SK-MEL-5 (cell line): Measurements from ENCODE around the gene HSPA14. TPM values are rescaled to one million over a fixed set of nuclear protein-coding genes. Genes with fewer than 3 reads are reported as not detected.
"Not testable (repeated sequence)": the region's sequence is repeated elsewhere in the genome, so short reads cannot be mapped to it uniquely, and the experiment has no call there.

ENCODE experiments used
- DNase-seq: peaks from one replicate; pipeline ENCODE4 v3.0.0-alpha.2; 2016; ENCODE audit warnings: low read depth, low spot score
- in situ Hi-C: cut with HindIII; loops from 2 replicates; pipeline ENCODE4 v1.10.0; 2016; ENCODE audit warnings: low sequenced_read_pairs, high pct_unique_total_duplicates, low pct_unique_long_range_greater_than_20kb
- total RNA-seq: library from RNA; depleted of rRNA; stranded (reverse); fragments of >200 nt; shearing (Covaris generic); gene quantifications from 2 replicates; pipeline ENCODE4 v1.2.3, GENCODE V29; 2014

HSPA14 gene
- total RNA-seq, 1 experiment from 2014 or later = 28.2 TPM

- DNase-seq = no peak
- in situ Hi-C loops = no loop called here
Observed at GRCh38 chr10:14873090-14873760, 35.1 kb downstream of the HSPA14 start.

DNA sequence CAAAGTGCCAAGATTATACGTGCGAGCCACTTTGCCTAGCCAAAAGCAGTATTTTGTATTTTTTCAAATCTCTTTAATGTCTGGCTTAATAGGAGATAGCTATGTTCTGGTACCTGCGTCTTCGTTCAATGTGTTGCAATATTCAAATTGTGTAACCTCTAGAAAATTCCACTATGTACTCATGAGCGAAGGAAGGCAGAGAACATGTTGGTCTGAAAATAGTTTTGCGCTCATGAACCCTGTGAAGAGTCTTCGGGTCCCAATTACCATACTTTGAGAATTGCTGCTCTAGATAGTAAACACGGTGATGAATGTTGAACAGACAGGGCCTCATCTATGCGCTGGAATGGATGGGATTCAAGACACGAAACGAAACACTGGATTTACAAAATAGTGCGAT is 37.8 kb downstream of the HSPA14 start:
- in situ Hi-C loops = no loop called here
- no peak for DNase-seq

- in situ Hi-C loops = no loop called here
- no peak for DNase-seq
Observed at GRCh38 chr10:14876764-14877163, 38.7 kb downstream of the HSPA14 start.

DNA sequence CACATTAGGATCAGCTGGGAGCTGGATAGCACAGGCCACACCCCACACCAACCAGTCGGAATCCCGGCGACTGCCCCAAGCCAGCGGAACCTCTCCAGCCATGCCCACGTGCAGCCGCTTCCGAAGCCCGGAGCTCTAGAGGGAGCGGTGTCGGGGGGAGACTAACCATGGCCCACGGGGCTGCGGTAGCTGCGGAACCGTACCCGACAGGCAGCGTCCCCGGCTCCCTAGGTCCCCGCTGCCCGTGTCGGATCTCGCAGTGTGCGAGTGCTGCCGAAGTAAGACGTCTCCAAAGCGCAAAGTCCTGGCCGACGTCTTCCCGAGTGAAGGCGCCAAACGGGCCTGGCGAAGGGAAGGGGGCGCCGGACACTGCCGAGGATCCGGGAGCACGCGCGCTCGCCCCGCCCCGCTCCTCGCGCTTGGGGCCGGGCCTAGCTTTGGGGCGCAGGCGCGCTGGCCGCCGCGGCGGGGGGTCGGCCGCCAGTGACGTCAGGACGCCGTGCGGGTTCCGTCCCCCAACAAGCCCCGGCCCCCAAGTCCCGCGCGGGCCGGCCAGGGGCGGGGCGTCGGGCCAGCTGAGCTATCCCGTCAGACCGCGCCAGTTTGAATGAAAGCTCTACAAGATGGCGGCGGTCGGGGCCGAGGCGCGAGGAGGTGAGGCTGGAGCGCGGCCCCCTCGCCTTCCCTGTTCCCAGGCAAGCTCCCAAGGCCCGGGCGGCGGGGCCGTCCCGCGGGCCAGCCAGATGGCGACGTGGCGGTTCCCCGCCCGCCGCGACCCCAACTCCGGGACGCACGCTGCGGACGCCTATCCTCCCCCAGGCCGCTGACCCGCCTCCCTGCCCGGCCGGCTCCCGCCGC is 40.4 kb downstream of the HSPA14 start, which contains the start of gene SUV39H2:
Gene SUV39H2 (plus strand): TSS at position 601 of the 858 bp plus-strand sequence. CDS start 23 bp downstream, at position 624.
- DNase-seq = peak; percentile 86
- in situ Hi-C loops = no loop called here

DNA sequence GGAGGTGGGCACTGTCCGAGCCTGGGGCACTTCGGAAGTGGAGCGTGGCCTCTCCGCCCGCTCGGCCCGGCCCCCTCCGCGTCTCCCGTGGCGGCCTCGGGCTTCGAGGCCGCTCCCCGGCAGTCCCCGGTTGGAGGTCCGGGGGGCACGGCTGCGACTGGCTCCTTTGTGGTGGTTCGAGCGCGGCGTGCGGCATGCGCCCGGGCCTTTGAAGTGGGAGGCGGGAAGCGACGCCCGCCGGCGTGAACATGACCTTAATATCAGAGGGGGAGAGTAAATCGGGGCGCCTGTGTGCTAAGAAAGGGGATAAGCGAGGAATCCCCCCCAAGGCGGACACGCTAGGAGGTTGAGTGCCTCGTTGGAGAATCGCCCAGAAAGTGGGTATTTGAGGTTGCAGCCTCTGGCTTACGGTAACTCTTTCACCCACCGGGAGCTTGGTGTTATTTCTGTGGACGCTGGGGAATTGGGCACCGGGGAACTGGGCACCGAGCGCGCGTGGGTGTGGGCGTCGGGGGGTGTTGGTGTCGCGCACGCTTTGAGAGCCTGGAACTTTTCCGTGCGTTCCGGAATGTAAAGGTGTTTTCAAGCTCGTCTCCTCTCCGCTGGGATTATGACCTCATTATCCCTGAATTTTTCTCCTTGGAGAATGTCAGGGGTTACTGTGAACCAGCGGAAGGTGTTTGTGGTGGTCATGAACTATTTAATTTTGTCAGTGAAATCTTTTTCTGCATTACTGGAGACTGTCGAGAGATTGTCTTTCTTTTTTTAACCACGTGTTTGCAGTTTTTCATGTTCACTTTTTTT is 41.2 kb downstream of the HSPA14 start:
- in situ Hi-C loops = no loop called here
- peak; percentile 2 for DNase-seq

- in situ Hi-C loops = no loop called here
- DNase-seq = no peak
Observed at GRCh38 chr10:14879928-14880193, 41.8 kb downstream of the HSPA14 start.

- DNase-seq = peak; percentile 1
- in situ Hi-C loops = no loop called here
Observed at GRCh38 chr10:14880229-14880628, 42.1 kb downstream of the HSPA14 start.

DNA sequence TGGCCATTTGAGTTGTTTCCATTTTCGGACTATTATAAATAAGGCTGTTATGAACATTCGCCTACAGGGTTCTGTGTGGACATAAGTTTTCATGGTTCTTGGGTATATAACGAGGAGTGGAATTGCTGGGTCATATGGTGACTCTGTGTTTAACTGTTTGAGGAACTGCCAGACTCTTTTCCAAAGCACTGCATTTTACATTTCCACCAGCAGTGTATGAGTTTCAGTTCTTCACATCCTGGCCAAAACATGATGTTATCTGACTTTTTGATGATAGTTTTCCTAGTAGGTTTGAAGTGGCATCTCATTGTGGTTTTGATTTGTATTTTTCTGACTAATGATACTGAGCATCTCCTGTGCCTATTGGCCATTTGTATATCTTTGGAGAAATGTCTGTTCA is 46.0 kb downstream of the HSPA14 start:
- DNase-seq = no peak
- in situ Hi-C loops = no loop called here

- peak; percentile 50 for DNase-seq
- in situ Hi-C loops = no loop called here
Observed at GRCh38 chr10:14889318-14889717, 51.2 kb downstream of the HSPA14 start.

DNA sequence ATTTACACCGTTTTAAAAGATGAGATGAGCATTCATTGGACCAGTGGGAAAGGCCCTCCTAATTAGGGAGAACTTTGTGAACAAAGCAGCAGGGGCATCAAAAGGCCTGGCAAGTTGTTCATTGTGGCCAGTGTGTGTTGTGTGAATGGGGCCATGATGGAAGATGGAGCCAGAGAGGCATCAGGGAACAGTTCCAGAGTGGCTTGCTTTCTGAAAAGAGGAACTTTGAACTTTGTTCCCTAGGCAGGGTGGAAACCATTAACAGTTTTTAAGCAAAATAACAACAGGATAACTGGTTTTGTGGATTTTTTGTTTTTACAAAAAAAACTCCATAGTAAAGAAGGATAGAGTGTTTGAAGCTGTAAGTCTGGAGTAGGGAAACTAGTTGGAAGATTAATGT is 53.0 kb downstream of the HSPA14 start:
- in situ Hi-C loops = no loop called here
- no peak for DNase-seq

GRCh38 chr10:14904316-14904732 is 66.2 kb downstream of the HSPA14 start:
- peak; percentile 52 for DNase-seq
- in situ Hi-C loops = no loop called here

GRCh38 chr10:14904864-14905263 is 66.8 kb downstream of the HSPA14 start:
- DNase-seq = no peak
- in situ Hi-C loops = no loop called here

DNA sequence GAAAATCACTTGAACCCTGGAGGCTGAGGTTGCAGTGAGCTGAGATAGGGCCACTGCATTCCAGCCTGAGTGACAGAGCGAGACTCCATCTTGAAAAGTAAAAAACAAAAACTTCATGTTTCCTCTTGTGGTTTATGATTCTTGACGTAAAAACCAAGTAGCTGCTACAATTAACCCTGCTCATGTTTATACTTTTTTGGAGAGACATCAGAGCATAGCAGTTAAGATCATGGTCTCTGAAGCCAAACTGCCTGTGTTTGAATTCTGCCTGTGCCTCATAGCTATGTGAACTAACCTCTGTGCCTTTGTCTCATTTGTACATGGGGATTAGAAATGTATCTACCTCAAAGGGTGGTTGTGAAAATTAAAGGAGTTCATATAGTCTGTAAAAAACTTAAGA is 67.8 kb downstream of the HSPA14 start:
- in situ Hi-C loops = no loop called here

DNA sequence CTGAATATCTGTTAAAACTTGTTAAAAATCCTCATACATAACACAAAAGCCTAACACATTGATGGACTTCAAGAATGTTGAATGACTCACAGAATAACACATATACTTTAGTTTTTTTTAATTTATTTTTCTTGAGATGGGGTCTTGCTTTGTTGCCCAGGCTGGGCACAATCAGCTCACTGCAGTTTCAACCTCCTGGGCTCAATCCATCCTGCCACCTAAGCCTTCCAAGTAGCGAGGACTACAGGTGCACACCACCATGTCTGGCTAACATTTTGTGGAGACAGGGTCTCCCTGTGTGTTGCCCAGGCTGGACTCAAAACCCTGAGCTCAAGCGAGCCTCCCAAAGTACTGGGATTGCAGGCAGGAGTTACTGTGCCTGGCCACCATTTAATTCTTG is 68.7 kb downstream of the HSPA14 start:
- in situ Hi-C loops = no loop called here
- DNase-seq = no peak

More for the DNA sequence above, 67.8 kb downstream of the HSPA14 start:
- DNase-seq = no peak

- in situ Hi-C loops, DNase-seq: not testable (repeated sequence)
Observed at GRCh38 chr10:14907591-14907990, 69.5 kb downstream of the HSPA14 start.

DNA sequence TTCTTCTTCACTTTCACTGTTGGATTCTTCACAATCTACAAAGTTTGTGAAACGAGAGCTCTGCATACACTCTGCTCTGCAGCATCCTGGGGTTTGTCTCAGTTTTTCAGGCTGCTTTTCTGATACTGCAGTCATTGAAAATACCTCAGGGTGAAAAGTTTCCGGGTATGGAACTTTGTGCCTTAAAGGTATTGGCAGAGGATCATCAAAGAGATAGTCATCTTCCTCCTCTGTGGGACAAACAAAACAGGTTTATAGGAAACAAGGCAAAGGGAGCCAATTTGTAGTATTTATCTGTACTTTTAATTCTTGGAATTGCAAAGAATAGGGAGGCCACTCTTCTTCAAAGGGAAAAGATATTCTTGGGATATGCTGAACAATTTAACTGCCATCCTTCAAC is 71.0 kb downstream of the HSPA14 start:
- no peak for DNase-seq
- in situ Hi-C loops = no loop called here

DNA sequence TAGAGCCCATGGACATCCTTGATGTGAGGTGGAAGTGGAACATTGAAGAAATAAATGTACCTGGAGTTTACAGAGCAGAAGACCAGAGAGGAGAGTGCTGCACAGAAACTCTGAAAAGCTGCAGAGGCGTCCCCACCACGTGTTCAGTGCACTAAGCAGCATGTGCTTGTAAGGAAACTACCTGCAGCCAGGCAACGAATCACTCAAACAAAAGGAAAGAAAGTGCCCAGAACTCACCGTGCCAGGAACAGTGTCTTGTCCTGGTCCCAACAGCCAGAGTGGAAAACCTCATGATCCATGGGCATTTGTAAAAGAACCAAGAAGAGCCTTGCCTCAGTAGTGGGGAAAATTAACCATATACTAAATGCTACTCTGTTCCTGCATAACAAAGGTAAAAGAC is 72.8 kb downstream of the HSPA14 start:
- in situ Hi-C loops = no loop called here

DNA sequence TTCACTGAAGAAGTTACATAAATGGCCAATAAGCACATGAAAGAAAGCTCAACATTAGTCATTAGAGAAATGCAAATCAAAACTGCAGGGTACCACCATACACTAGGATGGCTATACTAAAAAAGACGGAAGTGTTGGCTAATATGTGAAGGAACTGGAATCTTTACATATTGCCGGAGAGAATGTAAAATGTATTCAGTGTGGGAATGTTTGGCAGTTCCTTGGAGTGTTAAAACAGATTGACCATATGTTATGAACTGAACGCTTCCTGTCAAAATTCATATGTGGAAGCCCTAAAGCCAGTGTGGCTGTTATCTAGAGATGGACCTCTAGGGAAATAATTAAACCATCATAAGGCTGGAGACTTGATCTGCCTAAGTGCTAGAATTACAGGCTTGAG is 73.7 kb downstream of the HSPA14 start:
- in situ Hi-C loops = no loop called here
- no peak for DNase-seq

More for the DNA sequence above, 72.8 kb downstream of the HSPA14 start:
- DNase-seq = no peak
